ENCODE results near the gene BMP10.

BMP10 gene

DNA sequence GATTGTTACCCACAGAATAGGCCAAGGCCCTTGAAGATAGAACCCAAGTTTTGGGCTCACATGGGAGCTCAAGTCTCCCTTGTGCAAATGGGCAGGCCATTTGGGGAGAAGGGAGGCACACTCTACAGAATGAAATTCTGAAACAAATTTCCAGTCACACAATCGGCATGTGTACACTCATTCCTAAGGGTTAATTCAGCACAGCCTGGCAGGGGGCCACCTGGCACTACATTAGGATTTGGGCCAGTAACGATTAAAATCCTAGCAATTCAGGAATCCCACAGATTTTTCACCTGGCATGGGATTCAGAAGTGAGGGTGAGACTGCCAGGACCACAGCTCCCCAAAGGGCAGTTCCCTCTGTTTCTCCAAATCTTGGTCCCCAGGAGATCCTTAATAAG, 46.4 kb downstream of the BMP10 start:
- TF ChIP-seq CTCF (IDR thresholded peaks at IDR 0.05; ENCODE audit: low read length) (no peak), EZH2 (IDR thresholded peaks at IDR 0.05; ENCODE audit: borderline replicate concordance, low read length) (no peak)
- Histone ChIP-seq H3K9ac (ENCODE audit: low read length) (no peak overlapping the region), H3K4me1 (ENCODE audit: insufficient read depth, low read length, severe bottlenecking) (peaks cover 17% of the 10 kb centered on the region), H3K27me3 (ENCODE audit: insufficient read depth, low read length) (no peaks in the 10 kb centered on the region), H3F3A (ENCODE audit: insufficient read depth, low read length) (0 out of 2 replicates have a peak, but pooled peaks cover 3% of the 10 kb centered on the region), H3K9me2 (ENCODE audit: low read depth, low read length) (no peaks in the 10 kb centered on the region), H2AFZ (ENCODE audit: low read length) (no peak overlapping the region), H3K9me3 (ENCODE audit: low read length) (no peaks in the 10 kb centered on the region), H3K4me3 (ENCODE audit: low read depth, low read length, poor library complexity, severe bottlenecking) (no peak overlapping the region), H3K79me2 (ENCODE audit: insufficient read depth, low read length) (no peaks in the 10 kb centered on the region), H3K36me3 (ENCODE audit: insufficient read depth, low read length) (peaks cover 69% of the 10 kb centered on the region), H3K27ac (ENCODE audit: low read depth, low read length, poor library complexity, severe bottlenecking) (no peak overlapping the region), H3K4me2 (ENCODE audit: low read length) (no peak overlapping the region), H4K20me1 (ENCODE audit: insufficient read depth, low read length) (no peaks in the 10 kb centered on the region)

DNA sequence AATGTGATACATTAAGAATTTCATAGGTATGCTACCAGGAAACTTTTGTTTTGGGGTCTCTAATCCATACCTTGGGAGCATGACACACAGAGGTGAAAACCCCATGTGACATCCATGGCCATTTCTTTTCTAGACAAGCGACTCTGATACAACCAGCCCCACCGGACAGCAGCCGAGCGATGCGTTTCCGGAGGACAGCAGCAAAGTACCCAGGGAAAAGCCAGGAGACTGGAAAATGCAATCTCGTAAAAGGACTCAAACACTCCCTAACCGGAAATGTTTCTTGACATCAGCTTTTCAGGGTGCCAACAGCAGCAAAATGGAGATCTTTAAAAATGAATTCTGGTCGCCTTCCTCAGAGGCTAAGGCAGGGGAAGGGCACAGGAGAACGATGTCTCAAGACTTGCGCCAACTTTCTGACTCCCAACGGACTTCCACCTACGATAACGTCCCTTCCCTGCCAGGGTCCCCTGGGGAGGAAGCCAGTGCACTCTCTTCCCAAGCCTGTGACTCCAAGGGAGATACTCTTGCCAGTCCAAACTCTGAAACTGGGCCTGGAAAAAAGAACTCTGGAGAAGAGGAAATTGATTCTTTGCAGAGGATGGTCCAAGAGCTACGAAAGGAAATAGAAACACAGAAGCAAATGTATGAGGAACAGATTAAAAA, 48.9 kb downstream of the BMP10 start:
- H3K4me2 ChIP-seq (ENCODE audit: low read length): no peak overlapping the region
- no peaks in the 10 kb centered on the region for H3K4me1 ChIP-seq (ENCODE audit: insufficient read depth, low read length, severe bottlenecking)
- H3K36me3 ChIP-seq (ENCODE audit: insufficient read depth, low read length): peaks cover 93% of the 10 kb centered on the region
- H3K27me3 ChIP-seq (ENCODE audit: insufficient read depth, low read length): no peaks in the 10 kb centered on the region
- H2AFZ ChIP-seq (ENCODE audit: low read length): no peak overlapping the region
- TF ChIP-seq EZH2 (IDR thresholded peaks at IDR 0.05; ENCODE audit: borderline replicate concordance, low read length): no peak
- no peak for TF ChIP-seq CTCF (IDR thresholded peaks at IDR 0.05; ENCODE audit: low read length)
- no peak overlapping the region for H3K9ac ChIP-seq (ENCODE audit: low read length)
- no peaks in the 10 kb centered on the region for H3K9me3 ChIP-seq (ENCODE audit: low read length)
- H3K79me2 ChIP-seq (ENCODE audit: insufficient read depth, low read length): no peaks in the 10 kb centered on the region
- H3K27ac ChIP-seq (ENCODE audit: low read depth, low read length, poor library complexity, severe bottlenecking): no peak overlapping the region
- H3K9me2 ChIP-seq (ENCODE audit: low read depth, low read length): no peaks in the 10 kb centered on the region
- H3F3A ChIP-seq (ENCODE audit: insufficient read depth, low read length): no peaks in the 10 kb centered on the region
- H4K20me1 ChIP-seq (ENCODE audit: insufficient read depth, low read length): no peaks in the 10 kb centered on the region
- H3K4me3 ChIP-seq (ENCODE audit: low read depth, low read length, poor library complexity, severe bottlenecking): no peak overlapping the region

- Histone ChIP-seq H3K9me2 (ENCODE audit: low read depth, low read length) (no peaks in the 10 kb centered on the region), H2AFZ (ENCODE audit: low read length) (no peak overlapping the region), H4K20me1 (ENCODE audit: insufficient read depth, low read length) (no peaks in the 10 kb centered on the region), H3K4me3 (ENCODE audit: low read depth, low read length, poor library complexity, severe bottlenecking) (no peak overlapping the region), H3K27ac (ENCODE audit: low read depth, low read length, poor library complexity, severe bottlenecking) (no peak overlapping the region), H3K36me3 (ENCODE audit: insufficient read depth, low read length) (peaks cover 95% of the 10 kb centered on the region), H3K79me2 (ENCODE audit: insufficient read depth, low read length) (no peaks in the 10 kb centered on the region), H3K4me2 (ENCODE audit: low read length) (no peak overlapping the region), H3K4me1 (ENCODE audit: insufficient read depth, low read length, severe bottlenecking) (no peaks in the 10 kb centered on the region), H3K9ac (ENCODE audit: low read length) (no peak overlapping the region), H3F3A (ENCODE audit: insufficient read depth, low read length) (0 out of 2 replicates have a peak, but pooled peaks cover 2% of the 10 kb centered on the region), H3K9me3 (ENCODE audit: low read length) (no peaks in the 10 kb centered on the region), H3K27me3 (ENCODE audit: insufficient read depth, low read length) (no peaks in the 10 kb centered on the region)
- TF ChIP-seq EZH2 (IDR thresholded peaks at IDR 0.05; ENCODE audit: borderline replicate concordance, low read length) (no peak), CTCF (IDR thresholded peaks at IDR 0.05; ENCODE audit: low read length) (no peak)
Observed at GRCh38 chr2:68819556-68819955, 51.6 kb downstream of the BMP10 start.
